ENCODE measurements around the gene FAM53B.

DNA sequence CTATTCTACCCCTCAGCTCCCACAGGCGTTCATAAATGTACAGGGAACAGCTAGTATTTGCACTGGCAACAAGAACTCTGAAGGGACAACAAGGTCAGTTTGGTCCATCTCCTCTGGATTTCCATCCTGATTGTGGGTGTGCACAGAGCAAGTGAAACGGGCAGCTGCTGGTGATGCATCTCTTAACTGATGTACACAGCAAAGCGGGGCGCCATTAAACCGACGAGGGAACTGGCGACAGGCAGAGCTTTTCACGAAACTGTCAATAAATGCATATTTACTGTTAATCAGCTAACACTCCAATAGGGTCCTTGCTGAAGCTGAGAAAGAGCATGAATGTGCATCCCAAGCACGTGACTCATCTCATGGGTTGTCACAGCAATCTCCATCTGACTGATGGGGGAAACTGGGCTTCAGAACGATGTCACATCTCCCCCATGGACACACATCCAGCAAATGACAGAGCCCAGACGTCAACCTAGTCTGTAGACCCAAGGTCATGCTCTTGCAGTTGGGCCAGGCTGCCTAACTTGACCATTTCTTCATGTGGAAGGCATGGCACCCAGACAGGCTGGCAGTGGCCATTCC, 54.2 kb downstream of the FAM53B start:
- TF ChIP-seq EZH2phosphoT487 (IDR thresholded peaks at IDR 0.05; ENCODE audit: insufficient read depth, low read depth), result no peak
- no peak for TF ChIP-seq EZH2 (IDR thresholded peaks at IDR 0.05; ENCODE audit: insufficient read depth, poor library complexity, severe bottlenecking)
